Measurements from ENCODE around the gene U2AF1.
"Not testable (repeated sequence)": the region's sequence is repeated elsewhere in the genome, so short reads cannot be mapped to it uniquely, and the experiment has no call there.

DNA sequence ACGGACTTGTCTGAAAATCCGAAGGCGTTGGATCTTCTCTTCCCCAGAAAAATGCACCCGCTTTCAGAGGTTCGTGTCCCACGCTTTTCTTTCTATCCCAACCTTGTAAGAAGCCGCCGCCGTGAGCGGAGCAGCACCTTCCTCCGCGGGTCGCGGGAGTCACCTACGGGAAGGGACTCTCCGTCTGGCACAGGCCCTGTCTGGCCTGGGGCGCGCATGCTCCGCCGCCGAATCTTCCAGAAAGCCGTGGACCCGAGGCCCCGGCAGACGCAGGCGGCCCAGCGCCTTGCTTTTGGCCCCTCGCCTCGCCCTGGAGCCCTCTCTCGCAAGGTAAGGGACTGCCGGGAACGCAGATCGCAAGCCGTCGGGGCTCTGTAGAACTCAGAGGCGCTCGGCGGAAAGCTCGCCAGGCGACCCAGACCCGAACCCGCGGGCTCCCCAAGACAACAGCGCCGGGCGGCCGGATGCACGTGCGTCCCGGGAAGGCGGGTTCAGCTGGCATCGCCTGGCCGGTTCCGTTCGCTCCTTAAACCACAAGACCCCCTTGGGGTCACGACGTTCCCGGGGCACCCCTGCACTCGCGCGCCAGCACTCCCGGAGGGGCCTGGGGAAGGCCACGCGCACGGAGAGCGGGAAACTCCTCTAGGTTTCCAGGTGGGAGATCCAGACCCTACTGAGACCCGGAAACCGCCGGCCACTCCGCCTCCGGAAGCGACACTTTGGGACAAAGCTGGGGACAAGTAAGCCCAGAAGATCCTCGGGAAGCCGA lies 32.8 kb downstream of the U2AF1 start:
- TF ChIP-seq, protein P1, sequence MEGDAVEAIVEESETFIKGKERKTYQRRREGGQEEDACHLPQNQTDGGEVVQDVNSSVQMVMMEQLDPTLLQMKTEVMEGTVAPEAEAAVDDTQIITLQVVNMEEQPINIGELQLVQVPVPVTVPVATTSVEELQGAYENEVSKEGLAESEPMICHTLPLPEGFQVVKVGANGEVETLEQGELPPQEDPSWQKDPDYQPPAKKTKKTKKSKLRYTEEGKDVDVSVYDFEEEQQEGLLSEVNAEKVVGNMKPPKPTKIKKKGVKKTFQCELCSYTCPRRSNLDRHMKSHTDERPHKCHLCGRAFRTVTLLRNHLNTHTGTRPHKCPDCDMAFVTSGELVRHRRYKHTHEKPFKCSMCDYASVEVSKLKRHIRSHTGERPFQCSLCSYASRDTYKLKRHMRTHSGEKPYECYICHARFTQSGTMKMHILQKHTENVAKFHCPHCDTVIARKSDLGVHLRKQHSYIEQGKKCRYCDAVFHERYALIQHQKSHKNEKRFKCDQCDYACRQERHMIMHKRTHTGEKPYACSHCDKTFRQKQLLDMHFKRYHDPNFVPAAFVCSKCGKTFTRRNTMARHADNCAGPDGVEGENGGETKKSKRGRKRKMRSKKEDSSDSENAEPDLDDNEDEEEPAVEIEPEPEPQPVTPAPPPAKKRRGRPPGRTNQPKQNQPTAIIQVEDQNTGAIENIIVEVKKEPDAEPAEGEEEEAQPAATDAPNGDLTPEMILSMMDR (IDR thresholded peaks at IDR 0.05), result not testable (repeated sequence)
- TF ChIP-seq POLR2A (IDR thresholded peaks at IDR 0.05), result not testable (repeated sequence)
